Uterus (tissue), 2 donors: Measurements from ENCODE around the gene CHST11.

Source experiments
- POLR2A ChIP-seq, 2 donors: fragments of 450-650 bp; IDR thresholded peaks; one replicate each; pipeline ENCODE4 v1.6.1; 2016; ENCODE audit warnings: antibody characterized with exemption in 2 of 2, mild to moderate bottlenecking in 1 of 2, moderate library complexity in 1 of 2
- TF ChIP-seq, protein P1 (sequence below), 4 experiments: fragments of 200-600 bp in 2 of 4; fragments of 450-650 bp in 2 of 4; sonication (generic) in 2 of 4; IDR thresholded peaks; one replicate each; pipeline ENCODE4 v1.5.1; 2016 to 2019; ENCODE audit warnings: antibody characterized with exemption in 4 of 4, mild to moderate bottlenecking in 2 of 4, moderate library complexity in 1 of 4

DNA sequence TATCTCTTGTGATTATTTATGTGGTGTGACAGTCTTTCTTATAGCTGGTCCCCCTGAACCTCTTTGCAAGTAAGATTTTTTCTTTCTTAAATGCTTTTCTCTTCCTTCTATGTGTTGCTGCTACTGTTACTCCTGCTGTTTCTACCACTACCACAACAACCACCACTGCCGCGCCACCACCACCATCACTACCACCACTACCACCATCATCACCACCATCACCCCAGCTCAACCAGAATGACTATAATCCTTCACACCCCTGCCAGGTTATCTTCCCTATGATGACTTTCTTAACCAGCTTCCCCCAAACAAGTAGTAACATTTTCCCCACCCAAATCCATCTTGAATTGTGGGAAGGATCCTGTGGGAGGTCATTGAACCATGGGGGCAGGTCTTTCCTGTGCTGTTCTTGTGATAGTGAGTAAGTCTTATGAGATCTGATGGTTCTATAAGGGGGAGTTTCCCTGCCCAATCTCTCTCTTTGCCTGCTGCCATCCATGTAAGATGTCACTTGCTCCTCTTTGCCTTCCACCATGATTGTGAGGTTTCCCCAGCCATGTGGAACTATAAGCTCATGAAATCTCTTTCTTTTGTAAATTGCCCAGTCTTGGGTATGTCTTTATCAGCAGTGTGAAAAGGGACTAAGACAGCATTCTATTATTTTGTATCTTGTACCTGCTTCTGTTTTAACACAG is 52.2 kb downstream of the CHST11 start:
- TF ChIP-seq, protein P1, sequence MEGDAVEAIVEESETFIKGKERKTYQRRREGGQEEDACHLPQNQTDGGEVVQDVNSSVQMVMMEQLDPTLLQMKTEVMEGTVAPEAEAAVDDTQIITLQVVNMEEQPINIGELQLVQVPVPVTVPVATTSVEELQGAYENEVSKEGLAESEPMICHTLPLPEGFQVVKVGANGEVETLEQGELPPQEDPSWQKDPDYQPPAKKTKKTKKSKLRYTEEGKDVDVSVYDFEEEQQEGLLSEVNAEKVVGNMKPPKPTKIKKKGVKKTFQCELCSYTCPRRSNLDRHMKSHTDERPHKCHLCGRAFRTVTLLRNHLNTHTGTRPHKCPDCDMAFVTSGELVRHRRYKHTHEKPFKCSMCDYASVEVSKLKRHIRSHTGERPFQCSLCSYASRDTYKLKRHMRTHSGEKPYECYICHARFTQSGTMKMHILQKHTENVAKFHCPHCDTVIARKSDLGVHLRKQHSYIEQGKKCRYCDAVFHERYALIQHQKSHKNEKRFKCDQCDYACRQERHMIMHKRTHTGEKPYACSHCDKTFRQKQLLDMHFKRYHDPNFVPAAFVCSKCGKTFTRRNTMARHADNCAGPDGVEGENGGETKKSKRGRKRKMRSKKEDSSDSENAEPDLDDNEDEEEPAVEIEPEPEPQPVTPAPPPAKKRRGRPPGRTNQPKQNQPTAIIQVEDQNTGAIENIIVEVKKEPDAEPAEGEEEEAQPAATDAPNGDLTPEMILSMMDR (IDR thresholded peaks at IDR 0.05): no peak
- no peak for TF ChIP-seq POLR2A (IDR thresholded peaks at IDR 0.05)
